HG03571 (cell line): Measurements from ENCODE around the gene COQ10B.
A peak's percentile ranks its signal among the peaks of the same experiment; 100 is the strongest.
"Not testable (repeated sequence)": the region's sequence is repeated elsewhere in the genome, so short reads cannot be mapped to it uniquely, and the experiment has no call there.

Experiments used
- ATAC-seq: cut with Tn5 transposase; IDR thresholded peaks from one replicate; pipeline ENCODE4 v1.9.1; 2021; ENCODE audit not compliant: unreplicated experiment

The COQ10B gene

GRCh38 chr2:197453123-197453913 is at the start of gene COQ10B:
COQ10B (plus strand) TSS chr2:197453552; CDS start chr2:197453561, 9 bp downstream.
- peak; percentile 92 for ATAC-seq

- ATAC-seq = no peak
Measured at GRCh38 chr2:197405582-197405981, 47.8 kb upstream of the COQ10B start.

- ATAC-seq = no peak
Measured at GRCh38 chr2:197414039-197414438, 39.3 kb upstream of the COQ10B start.

- no peak for ATAC-seq
Measured at GRCh38 chr2:197414515-197414914, 38.8 kb upstream of the COQ10B start.

- ATAC-seq = no peak
Measured at GRCh38 chr2:197416268-197416667, 37.1 kb upstream of the COQ10B start.

- ATAC-seq = no peak
Measured at GRCh38 chr2:197419438-197419837, 33.9 kb upstream of the COQ10B start.

GRCh38 chr2:197423307-197423706 is 30.0 kb upstream of the COQ10B start:
- no peak for ATAC-seq

GRCh38 chr2:197425550-197425949 is 27.8 kb upstream of the COQ10B start:
- ATAC-seq = no peak

GRCh38 chr2:197426723-197427603 is 26.4 kb upstream of the COQ10B start:
- ATAC-seq = no peak

GRCh38 chr2:197427986-197428385 is 25.4 kb upstream of the COQ10B start:
- no peak for ATAC-seq

GRCh38 chr2:197431858-197432257 is 21.5 kb upstream of the COQ10B start:
- no peak for ATAC-seq

- ATAC-seq = not testable (repeated sequence)
Measured at GRCh38 chr2:197432527-197432926, 20.8 kb upstream of the COQ10B start.

- no peak for ATAC-seq
Measured at GRCh38 chr2:197433780-197434438, 19.4 kb upstream of the COQ10B start.

- ATAC-seq = peak; percentile 91
Measured at GRCh38 chr2:197434541-197435513, 18.5 kb upstream of the COQ10B start, which contains the start of gene SF3B1. SF3B1 (minus strand) TSS chr2:197435028; CDS start chr2:197434999, 29 bp downstream.

GRCh38 chr2:197435598-197436420 is 17.5 kb upstream of the COQ10B start:
- ATAC-seq = no peak

GRCh38 chr2:197437380-197437779 is 16.0 kb upstream of the COQ10B start:
- no peak for ATAC-seq

- no peak for ATAC-seq
Measured at GRCh38 chr2:197442857-197443256, 10.5 kb upstream of the COQ10B start.

- no peak for ATAC-seq
Measured at GRCh38 chr2:197445746-197446145, 7.6 kb upstream of the COQ10B start.

GRCh38 chr2:197446844-197447243 is 6.5 kb upstream of the COQ10B start:
- ATAC-seq = no peak
